Thoracic aorta (tissue), 2 donors: ENCODE data around the gene DCDC2C. TPM values are rescaled to one million over a fixed set of nuclear protein-coding genes. Genes with fewer than 3 reads are reported as not detected.

Source experiments
- ATAC-seq: fragments of 150-250 bp; one replicate; pipeline ENCODE4 v1.8.0; 2017; ENCODE audit warnings: low read depth; ENCODE audit not compliant: insufficient number of reproducible peaks, low FRiP score
- DNase-seq: peaks from one replicate; pipeline ENCODE4 v3.0.0-alpha.2; 2020; ENCODE audit warnings: low spot score
- H3K27ac ChIP-seq, 2 donors: fragments of 200-600 bp; sonication (generic); 1 replicate in 1 of 2; 2 replicates in 1 of 2; pipeline ENCODE4 v1.5.1; 2016; ENCODE audit warnings: mild to moderate bottlenecking in 2 of 2, moderate library complexity in 2 of 2
- H3K27me3 ChIP-seq: fragments of 200-600 bp; sonication (generic); replicated peaks from 2 replicates; pipeline ENCODE4 v1.6.0; 2016; ENCODE audit warnings: mild to moderate bottlenecking; ENCODE audit not compliant: insufficient read depth
- H3K36me3 ChIP-seq: fragments of 200-600 bp; sonication (generic); one replicate; pipeline ENCODE4 v1.5.1; 2016
- H3K4me1 ChIP-seq, 2 donors: fragments of 200-600 bp; sonication (generic); 1 replicate in 1 of 2; 2 replicates in 1 of 2; pipeline versions ENCODE4 v1.5.1 to v1.6.0; 2016; ENCODE audit warnings: low read depth in 2 of 2, mild to moderate bottlenecking in 1 of 2; ENCODE audit not compliant: control insufficient read depth in 1 of 2
- H3K4me3 ChIP-seq: fragments of 200-600 bp; sonication (generic); 2 replicates; pipeline ENCODE4 v1.5.1; 2016; ENCODE audit warnings: mild to moderate bottlenecking
- H3K9me3 ChIP-seq: fragments of 200-600 bp; sonication (generic); 2 replicates; pipeline ENCODE4 v1.5.1; 2016
- total RNA-seq, 2 donors: library from RNA; depleted of rRNA; stranded (reverse); fragments of >200 nt; gene quantifications; one replicate each; pipeline versions ENCODE4 v1.1.0 to v1.2.3, GENCODE V29; 2016
- TF ChIP-seq, protein P1 (sequence below): fragments of 200-600 bp; sonication (generic); IDR thresholded peaks from one replicate; pipeline ENCODE4 v1.5.1; 2019; ENCODE audit warnings: antibody characterized with exemption

Gene DCDC2C
- total RNA-seq, 2 donors from 2014 or later = 6.6 to 13.1 TPM

DNA sequence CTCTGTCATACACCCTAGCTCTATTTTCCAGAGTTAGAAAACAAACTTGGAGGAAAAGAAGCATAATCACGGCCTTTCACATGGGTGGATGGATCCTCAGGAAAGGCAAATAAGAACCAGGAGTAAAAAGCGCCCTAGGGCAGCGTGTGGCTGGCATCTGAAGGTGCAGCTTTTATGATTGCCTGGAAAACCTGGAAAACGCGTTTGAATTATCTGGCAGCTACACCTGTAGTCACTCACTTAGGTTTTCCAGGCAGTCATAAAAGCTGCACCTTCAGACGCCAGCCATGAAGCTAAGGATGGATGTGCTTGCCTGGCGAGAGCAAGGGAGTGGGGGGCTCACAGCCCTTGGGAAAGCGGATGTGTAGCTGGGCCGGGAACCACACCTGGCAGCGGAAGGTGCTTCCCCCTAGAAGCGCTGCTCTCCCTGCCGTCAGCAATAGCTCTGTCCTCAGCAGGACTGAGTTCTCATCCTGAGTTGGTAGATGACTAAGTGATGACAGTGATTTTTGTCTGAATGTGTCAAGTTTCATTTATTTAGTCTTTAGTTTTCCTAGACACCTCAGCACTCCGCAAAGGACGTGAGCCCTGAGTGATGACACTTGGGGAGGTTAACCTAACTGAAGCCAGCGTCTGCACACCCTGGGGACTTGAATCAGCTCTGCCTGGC, 82.0 kb downstream of the DCDC2C start:
- Histone ChIP-seq H3K4me1 (no peaks in the 10 kb centered on the region), H3K9me3 (no peaks in the 10 kb centered on the region), H3K4me3 (no peak overlapping the region), H3K36me3 (no peaks in the 10 kb centered on the region), H3K27me3 (no peaks in the 10 kb centered on the region), H3K27ac (no peak overlapping the region)
- DNase-seq (no peak), ATAC-seq (no peak)
- TF ChIP-seq, protein P1, sequence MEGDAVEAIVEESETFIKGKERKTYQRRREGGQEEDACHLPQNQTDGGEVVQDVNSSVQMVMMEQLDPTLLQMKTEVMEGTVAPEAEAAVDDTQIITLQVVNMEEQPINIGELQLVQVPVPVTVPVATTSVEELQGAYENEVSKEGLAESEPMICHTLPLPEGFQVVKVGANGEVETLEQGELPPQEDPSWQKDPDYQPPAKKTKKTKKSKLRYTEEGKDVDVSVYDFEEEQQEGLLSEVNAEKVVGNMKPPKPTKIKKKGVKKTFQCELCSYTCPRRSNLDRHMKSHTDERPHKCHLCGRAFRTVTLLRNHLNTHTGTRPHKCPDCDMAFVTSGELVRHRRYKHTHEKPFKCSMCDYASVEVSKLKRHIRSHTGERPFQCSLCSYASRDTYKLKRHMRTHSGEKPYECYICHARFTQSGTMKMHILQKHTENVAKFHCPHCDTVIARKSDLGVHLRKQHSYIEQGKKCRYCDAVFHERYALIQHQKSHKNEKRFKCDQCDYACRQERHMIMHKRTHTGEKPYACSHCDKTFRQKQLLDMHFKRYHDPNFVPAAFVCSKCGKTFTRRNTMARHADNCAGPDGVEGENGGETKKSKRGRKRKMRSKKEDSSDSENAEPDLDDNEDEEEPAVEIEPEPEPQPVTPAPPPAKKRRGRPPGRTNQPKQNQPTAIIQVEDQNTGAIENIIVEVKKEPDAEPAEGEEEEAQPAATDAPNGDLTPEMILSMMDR = no peak

DNA sequence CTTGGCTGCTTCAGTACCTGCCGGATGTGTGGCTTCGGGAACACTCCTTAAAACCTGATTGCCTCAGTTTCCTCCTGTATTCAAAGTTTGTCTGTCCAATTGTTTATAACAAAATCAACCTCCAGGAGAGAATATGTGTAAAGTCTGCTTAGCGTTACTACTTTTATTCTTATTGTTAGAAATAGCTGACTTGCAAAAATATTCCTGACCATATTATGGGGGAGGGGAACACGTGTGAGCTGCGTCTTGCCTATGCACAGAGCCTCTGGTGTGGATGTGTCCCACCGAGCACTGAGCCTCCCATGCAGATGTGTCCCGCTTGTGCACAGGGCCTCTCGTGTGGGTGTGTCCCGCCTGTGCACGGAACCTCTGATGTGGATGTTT, 82.5 kb downstream of the DCDC2C start:
- Histone ChIP-seq H3K4me1 (no peaks in the 10 kb centered on the region), H3K27me3 (no peaks in the 10 kb centered on the region), H3K36me3 (no peaks in the 10 kb centered on the region), H3K9me3 (no peaks in the 10 kb centered on the region), H3K4me3 (no peak overlapping the region), H3K27ac (no peak overlapping the region)
- TF ChIP-seq, protein P1 = no peak
- ATAC-seq (no peak), DNase-seq (no peak)

DNA sequence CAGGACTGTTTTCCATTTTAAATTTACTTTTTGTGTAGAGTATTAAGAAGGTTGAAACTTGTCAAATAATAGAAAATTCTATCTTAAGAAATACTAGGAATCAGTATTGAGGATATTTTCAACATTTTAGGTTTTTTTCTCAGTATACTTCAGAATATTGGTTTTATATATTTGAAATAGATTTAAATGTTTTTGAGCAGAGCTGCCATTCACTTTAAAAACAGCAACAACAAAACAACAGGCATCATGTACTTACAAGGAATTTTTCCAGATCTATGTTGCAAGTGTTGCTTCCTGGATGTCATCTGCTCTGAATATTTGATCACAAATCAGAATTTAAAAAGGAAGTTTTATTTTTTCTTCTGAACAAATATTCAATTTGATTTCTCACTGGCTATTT, 84.4 kb downstream of the DCDC2C start:
- Histone ChIP-seq H3K36me3 (no peaks in the 10 kb centered on the region), H3K4me3 (no peak overlapping the region), H3K27ac (no peak overlapping the region), H3K4me1 (no peaks in the 10 kb centered on the region), H3K27me3 (no peaks in the 10 kb centered on the region), H3K9me3 (no peaks in the 10 kb centered on the region)
- ATAC-seq (no peak), DNase-seq (no peak)
- TF ChIP-seq, protein P1 = no peak

DNA sequence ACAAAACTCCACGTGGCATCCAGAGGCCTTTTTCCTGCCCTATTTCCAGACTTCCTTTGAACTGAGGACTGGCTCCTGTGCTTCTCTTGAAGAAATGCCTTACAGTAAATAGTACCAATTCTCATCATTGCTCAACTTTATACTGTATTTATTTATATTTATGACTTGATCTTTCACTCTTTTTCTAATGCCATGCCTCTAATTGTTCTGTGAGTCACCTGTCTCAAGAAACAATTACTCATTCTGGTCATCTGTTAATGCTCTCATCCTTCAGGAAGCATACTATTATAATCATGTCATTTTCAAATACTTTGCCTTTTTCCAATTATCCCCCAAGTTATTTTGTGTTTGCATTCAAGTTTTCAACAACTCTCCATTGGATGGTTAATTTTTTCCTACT, 85.9 kb downstream of the DCDC2C start:
- TF ChIP-seq, protein P1 = no peak
- no peak for ATAC-seq
- H3K36me3 ChIP-seq = no peaks in the 10 kb centered on the region

DNA sequence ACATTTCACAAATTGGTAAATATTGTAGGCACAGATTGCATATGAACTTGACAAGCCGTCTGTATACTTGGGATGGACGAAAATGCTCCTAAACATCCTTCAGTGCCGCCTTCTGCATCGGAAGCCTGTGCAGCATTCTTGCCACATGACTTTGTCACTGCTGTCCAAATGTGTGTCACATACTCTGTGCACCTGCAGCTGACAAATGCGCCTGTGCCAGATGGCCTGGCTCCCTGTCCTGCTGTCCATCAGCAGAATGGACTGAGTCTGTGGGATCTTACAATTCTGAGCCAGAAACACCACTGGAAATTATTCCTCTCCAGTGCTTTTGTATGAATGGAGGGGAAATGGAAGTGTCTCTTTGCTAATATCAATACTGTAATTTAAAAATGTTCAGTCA, 89.9 kb downstream of the DCDC2C start:
- DNase-seq = no peak
- H3K4me3 ChIP-seq = no peak overlapping the region
- TF ChIP-seq, protein P1 = no peak
- no peaks in the 10 kb centered on the region for H3K36me3 ChIP-seq
- no peaks in the 10 kb centered on the region for H3K4me1 ChIP-seq
- H3K27me3 ChIP-seq = no peaks in the 10 kb centered on the region
- H3K27ac ChIP-seq = no peak overlapping the region
- no peaks in the 10 kb centered on the region for H3K9me3 ChIP-seq
- no peak for ATAC-seq

More for the DNA sequence above, 85.9 kb downstream of the DCDC2C start:
- Histone ChIP-seq H3K27ac (no peak overlapping the region), H3K9me3 (no peaks in the 10 kb centered on the region), H3K4me3 (no peak overlapping the region), H3K27me3 (no peaks in the 10 kb centered on the region), H3K4me1 (no peaks in the 10 kb centered on the region)
- DNase-seq = no peak
